HL-60 (cell line): ENCODE measurements around the gene ACOXL.

ENCODE experiments used
- DNase-seq, 2 experiments: peaks; one replicate each; pipeline ENCODE4 v3.0.0-alpha.2; 2010 to 2020; ENCODE audit warnings: low read depth in 1 of 2, low spot score in 1 of 2
- H3K27ac ChIP-seq: fragments of 250-450 bp; sonication (Bioruptor Pico); replicated peaks from 2 replicates; pipeline ENCODE4 v1.5.1; 2020; ENCODE audit warnings: mild to moderate bottlenecking, moderate library complexity
- H3K27me3 ChIP-seq: fragments of 250-450 bp; sonication (Bioruptor Pico); 2 replicates; pipeline ENCODE4 v1.5.1; 2021; ENCODE audit warnings: mild to moderate bottlenecking, moderate library complexity; ENCODE audit not compliant: insufficient read depth, poor library complexity, severe bottlenecking
- H3K4me3 ChIP-seq: replicated peaks from 2 replicates; pipeline ENCODE4 v1.5.1; 2011; ENCODE audit warnings: mild to moderate bottlenecking, control low read depth, low read length; ENCODE audit not compliant: insufficient read depth
- GABPA ChIP-seq: IDR thresholded peaks from 2 replicates; pipeline ENCODE4 v1.6.1; 2012; ENCODE audit warnings: low read depth
- POLR2AphosphoS5 ChIP-seq: IDR thresholded peaks from 2 replicates; pipeline ENCODE4 v1.6.1; 2012; ENCODE audit warnings: low read depth
- SPI1 ChIP-seq: IDR thresholded peaks from 2 replicates; pipeline ENCODE4 v1.6.1; 2012; ENCODE audit warnings: low read depth, mild to moderate bottlenecking, borderline replicate concordance
- TF ChIP-seq, protein P1 (sequence below): IDR thresholded peaks from 2 replicates; pipeline ENCODE4 v1.6.1; 2012; ENCODE audit warnings: low read depth; ENCODE audit not compliant: insufficient replicate concordance
- TF ChIP-seq, protein P2 (sequence below): IDR thresholded peaks from one replicate; pipeline ENCODE4 v1.5.1; 2011; ENCODE audit warnings: low read length, control low read depth, inconsistent platforms; ENCODE audit not compliant: insufficient read depth

The ACOXL gene

DNA sequence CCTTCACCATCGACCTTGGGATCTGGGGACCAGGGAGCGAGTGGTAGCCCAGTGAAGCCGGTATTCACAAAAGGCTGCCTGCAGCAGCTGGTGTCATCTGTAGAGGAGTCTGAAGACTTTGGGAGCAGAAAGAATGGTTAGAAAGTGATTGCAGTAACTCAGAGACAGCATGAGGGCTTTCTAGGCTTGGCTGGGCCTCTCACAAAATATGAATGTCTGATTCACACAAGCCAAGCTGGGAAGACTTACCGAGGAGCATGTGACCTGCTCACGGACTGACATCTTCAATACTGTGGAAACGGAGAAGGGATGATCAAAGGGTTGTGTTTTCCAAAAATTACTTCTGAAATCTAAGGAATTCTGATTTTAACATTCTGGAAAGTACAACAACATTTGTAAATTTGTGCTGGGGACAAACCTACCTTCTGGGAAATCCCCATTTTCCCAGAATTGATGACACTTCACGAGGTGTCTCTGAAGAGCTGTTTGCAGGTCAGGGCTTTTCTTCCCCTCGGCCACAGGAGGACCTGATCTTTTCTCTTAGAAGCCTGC, 111.7 kb downstream of the ACOXL start:
- TF ChIP-seq, protein P1, sequence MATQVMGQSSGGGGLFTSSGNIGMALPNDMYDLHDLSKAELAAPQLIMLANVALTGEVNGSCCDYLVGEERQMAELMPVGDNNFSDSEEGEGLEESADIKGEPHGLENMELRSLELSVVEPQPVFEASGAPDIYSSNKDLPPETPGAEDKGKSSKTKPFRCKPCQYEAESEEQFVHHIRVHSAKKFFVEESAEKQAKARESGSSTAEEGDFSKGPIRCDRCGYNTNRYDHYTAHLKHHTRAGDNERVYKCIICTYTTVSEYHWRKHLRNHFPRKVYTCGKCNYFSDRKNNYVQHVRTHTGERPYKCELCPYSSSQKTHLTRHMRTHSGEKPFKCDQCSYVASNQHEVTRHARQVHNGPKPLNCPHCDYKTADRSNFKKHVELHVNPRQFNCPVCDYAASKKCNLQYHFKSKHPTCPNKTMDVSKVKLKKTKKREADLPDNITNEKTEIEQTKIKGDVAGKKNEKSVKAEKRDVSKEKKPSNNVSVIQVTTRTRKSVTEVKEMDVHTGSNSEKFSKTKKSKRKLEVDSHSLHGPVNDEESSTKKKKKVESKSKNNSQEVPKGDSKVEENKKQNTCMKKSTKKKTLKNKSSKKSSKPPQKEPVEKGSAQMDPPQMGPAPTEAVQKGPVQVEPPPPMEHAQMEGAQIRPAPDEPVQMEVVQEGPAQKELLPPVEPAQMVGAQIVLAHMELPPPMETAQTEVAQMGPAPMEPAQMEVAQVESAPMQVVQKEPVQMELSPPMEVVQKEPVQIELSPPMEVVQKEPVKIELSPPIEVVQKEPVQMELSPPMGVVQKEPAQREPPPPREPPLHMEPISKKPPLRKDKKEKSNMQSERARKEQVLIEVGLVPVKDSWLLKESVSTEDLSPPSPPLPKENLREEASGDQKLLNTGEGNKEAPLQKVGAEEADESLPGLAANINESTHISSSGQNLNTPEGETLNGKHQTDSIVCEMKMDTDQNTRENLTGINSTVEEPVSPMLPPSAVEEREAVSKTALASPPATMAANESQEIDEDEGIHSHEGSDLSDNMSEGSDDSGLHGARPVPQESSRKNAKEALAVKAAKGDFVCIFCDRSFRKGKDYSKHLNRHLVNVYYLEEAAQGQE: no peak
- TF ChIP-seq GABPA (no peak), POLR2AphosphoS5 (no peak), SPI1 (no peak)
- TF ChIP-seq, protein P2, sequence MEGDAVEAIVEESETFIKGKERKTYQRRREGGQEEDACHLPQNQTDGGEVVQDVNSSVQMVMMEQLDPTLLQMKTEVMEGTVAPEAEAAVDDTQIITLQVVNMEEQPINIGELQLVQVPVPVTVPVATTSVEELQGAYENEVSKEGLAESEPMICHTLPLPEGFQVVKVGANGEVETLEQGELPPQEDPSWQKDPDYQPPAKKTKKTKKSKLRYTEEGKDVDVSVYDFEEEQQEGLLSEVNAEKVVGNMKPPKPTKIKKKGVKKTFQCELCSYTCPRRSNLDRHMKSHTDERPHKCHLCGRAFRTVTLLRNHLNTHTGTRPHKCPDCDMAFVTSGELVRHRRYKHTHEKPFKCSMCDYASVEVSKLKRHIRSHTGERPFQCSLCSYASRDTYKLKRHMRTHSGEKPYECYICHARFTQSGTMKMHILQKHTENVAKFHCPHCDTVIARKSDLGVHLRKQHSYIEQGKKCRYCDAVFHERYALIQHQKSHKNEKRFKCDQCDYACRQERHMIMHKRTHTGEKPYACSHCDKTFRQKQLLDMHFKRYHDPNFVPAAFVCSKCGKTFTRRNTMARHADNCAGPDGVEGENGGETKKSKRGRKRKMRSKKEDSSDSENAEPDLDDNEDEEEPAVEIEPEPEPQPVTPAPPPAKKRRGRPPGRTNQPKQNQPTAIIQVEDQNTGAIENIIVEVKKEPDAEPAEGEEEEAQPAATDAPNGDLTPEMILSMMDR: no peak
- Histone ChIP-seq H3K27ac (no peak overlapping the region), H3K4me3 (no peak overlapping the region), H3K27me3 (no peaks in the 10 kb centered on the region)
- DNase-seq: no peak

DNA sequence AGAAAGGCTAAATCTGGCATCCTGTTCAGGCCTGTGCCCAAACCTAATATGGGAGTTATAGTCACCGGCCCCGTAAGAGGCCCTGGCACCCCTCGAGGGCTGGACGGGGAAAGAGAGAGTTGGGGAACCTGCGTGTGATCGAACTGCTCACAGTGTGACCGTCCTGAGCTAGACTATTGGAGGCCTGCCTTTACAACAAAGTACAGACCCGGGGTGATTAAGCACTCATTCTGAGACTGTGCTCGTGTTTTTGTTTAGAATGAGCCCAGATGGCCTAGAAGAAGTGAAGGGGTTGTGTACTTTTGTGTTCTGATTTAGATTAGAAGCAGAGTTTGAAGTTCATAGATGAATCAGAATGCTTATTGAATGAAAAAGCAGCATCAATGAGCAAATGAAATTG, 115.3 kb downstream of the ACOXL start:
- TF ChIP-seq, protein P2: no peak
- TF ChIP-seq GABPA (no peak), POLR2AphosphoS5 (no peak), SPI1 (no peak)
- TF ChIP-seq, protein P1: no peak
- no peak overlapping the region for H3K27ac ChIP-seq
- DNase-seq: no peak
- no peak overlapping the region for H3K4me3 ChIP-seq
- H3K27me3 ChIP-seq: no peaks in the 10 kb centered on the region

GRCh38 chr2:110848071-110848470, 115.7 kb downstream of the ACOXL start:
- H3K27me3 ChIP-seq: no peaks in the 10 kb centered on the region

More at GRCh38 chr2:110848071-110848470, 115.7 kb downstream of the ACOXL start:
- no peak overlapping the region for H3K27ac ChIP-seq
- TF ChIP-seq SPI1 (no peak), GABPA (no peak)
- TF ChIP-seq, protein P1: no peak
- no peak overlapping the region for H3K4me3 ChIP-seq
- no peak for DNase-seq
